ENCODE results near the gene GSTA4. TPM values are rescaled to one million over a fixed set of nuclear protein-coding genes. Genes with fewer than 3 reads are reported as not detected.

The GSTA4 gene
- total and polyA plus RNA-seq, 2 experiments from 2014 or later, result 19.3 to 29.9 TPM

- no peak overlapping the region for H3K27ac ChIP-seq (ENCODE audit: low read depth)
- peaks cover 29% of the 10 kb centered on the region for H3K36me3 Mint-ChIP-seq (ENCODE audit: low read depth)
These were observed 30.8 kb downstream of the GSTA4 start for GRCh38 chr6:52964318-52964717.

More at GRCh38 chr6:52964318-52964717, 30.8 kb downstream of the GSTA4 start:
- peaks cover 31% of the 10 kb centered on the region for H3K9me3 Mint-ChIP-seq
- Histone ChIP-seq H4K20me1 (replicated peaks; ENCODE audit: insufficient read depth) (no peaks in the 10 kb centered on the region), H3K9me2 (ENCODE audit: insufficient read depth) (no peaks in the 10 kb centered on the region), H3K79me2 (replicated peaks; ENCODE audit: insufficient read depth) (no peaks in the 10 kb centered on the region), H3K4me3 (no peak overlapping the region), H3F3A (replicated peaks; ENCODE audit: low read depth) (no peaks in the 10 kb centered on the region), H3K4me1 (ENCODE audit: insufficient read depth) (peaks cover 8% of the 10 kb centered on the region; the same call in 1 of the 2 replicates), H3K27me3 (ENCODE audit: insufficient read depth) (no peaks in the 10 kb centered on the region), H3K4me2 (no peak overlapping the region), H2AFZ (no peak overlapping the region), H3K36me3 (ENCODE audit: insufficient read depth) (0 out of 2 replicates have a peak, but pooled peaks cover 3% of the 10 kb centered on the region)
- H3K4me3 Mint-ChIP-seq, result no peak overlapping the region
- H3K4me1 Mint-ChIP-seq, result peaks cover 17% of the 10 kb centered on the region
- no peak for DNase-seq (ENCODE audit: low spot score)
- no peak overlapping the region for H3K27ac Mint-ChIP-seq
- TF ChIP-seq EZH2 (IDR thresholded peaks at IDR 0.05; ENCODE audit: low read depth, unreplicated experiment) (no peak), JUNB (IDR thresholded peaks at IDR 0.05; ENCODE audit: unreplicated experiment) (no peak), POLR2AphosphoS5 (IDR thresholded peaks at IDR 0.05; ENCODE audit: low read depth) (no peak), ZNF331 (CRISPR knock-in tag; IDR thresholded peaks at IDR 0.05; ENCODE audit: low read depth) (no peak), NANOG (IDR thresholded peaks at IDR 0.05; ENCODE audit: borderline replicate concordance) (no peak), CREB1 (CRISPR knock-in tag; IDR thresholded peaks at IDR 0.05; ENCODE audit: low read depth) (no peak), STAT1 (IDR thresholded peaks at IDR 0.05; ENCODE audit: unreplicated experiment) (no peak), ZNF462 (CRISPR knock-in tag; IDR thresholded peaks at IDR 0.05) (no peak)
- H3K27me3 Mint-ChIP-seq (ENCODE audit: insufficient read depth, low read depth, poor library complexity), result peaks cover 15% of the 10 kb centered on the region
- no peak for ATAC-seq
